Activated T-cell treated with anti-CD3 and anti-CD28 coated beads, Interleukin-2, amount 50 U/mL, for 1 hour (primary cell): ENCODE measurements around the gene GHDC.
"Not testable (repeated sequence)": the region's sequence is repeated elsewhere in the genome, so short reads cannot be mapped to it uniquely, and the experiment has no call there.

Experiments used
- DNase-seq: peaks from one replicate; pipeline ENCODE4 v3.0.0-alpha.2; 2020

Gene GHDC

DNA sequence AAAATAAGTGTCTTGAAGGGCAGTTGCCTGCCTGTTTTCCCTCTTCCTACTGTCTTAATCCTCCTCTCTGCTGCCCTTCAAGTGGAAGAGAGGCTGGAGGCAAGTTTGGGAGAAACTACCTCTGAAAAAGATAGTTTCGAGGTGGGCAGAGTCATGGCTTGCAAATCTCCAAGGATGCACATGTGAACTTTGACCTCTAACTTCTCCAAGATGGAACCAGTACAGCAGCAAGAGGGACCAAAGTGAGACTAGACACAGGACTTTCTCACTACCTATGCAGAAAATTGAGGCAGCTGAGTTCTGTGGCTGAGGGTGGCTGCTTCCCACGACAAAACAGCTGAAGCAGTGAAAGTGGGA, 12.5 kb downstream of the GHDC start:
- DNase-seq: no peak

- peak; percentile 91 for DNase-seq
These were observed 13.1 kb downstream of the GHDC start, which contains the start of gene KCNH4 for GRCh38 chr17:42180922-42181850. Gene KCNH4 (minus strand): TSS chr17:42181142. CDS start chr17:42180945, 197 bp downstream.

DNA sequence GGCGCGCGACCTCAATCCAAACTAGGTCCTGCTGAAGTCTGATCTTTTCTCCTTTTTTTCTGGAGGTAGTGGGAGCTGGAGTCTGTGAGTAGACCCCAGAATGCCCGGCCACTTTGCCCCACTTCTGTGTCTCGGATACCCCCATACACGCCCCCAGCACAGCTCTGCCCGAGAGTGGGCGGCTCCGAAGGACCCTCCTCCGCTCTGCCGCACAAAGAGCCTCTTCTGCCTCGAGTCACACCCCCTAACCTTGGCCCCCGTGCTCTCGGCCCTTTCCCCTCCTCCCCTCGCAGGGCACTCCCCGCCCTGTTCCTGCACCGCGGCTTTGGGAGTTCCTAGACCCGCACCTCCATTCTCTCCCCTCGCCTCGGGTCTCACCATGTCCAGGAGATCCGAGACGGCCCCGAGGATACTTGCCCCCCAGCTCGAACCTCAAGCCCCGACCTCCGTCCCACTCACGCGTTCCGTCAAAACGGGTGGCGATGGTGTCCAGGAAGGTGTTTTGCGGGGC, 13.8 kb downstream of the GHDC start:
- DNase-seq: no peak

DNA sequence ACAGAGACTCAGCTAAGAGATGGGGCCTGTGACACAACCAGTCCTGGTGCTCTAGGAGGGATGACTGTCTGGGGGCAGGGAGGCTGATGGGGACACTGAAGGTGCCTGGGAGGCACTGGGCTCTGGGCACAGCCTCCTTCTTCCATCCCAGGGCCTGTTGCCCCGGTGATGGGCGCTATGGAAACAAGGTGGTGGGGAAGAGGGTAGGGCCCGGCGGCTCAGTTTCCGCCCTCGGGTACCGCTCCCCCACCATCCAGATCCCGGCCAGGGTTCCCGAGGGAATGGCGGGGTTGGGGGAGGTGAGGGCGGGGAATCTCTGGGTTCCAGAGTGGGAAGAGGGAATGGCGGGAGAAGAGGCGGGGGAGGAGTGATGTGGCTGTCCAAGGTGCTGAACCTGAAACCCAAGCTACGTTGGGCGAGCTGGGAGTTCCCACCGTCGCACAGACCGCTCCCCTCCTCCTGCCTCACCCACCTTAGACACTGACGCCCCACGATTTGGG, 14.3 kb downstream of the GHDC start:
- peak; percentile 35 for DNase-seq

- no peak for DNase-seq
These were observed 15.0 kb downstream of the GHDC start for GRCh38 chr17:42179335-42179734.

DNA sequence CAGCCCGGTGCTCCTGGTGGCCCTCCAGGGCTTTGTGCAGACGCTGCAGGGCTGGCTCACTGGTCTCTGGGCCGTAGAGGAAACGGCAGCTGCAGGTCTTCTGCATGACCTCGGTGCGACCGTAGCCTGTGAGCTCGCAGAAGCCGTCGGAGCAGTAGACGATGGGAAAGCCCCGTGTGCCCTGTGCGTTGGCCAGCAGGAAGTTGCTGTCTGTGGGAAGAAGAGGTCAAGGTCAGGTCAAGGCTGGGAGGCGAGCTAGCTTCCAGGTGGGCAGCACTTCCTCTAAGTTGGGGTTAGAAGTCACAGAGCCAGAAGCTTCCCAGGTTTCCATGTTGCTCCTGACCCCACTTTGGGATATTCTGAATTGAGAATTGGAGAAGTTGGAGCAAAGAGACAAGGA, 15.5 kb downstream of the GHDC start:
- no peak for DNase-seq

GRCh38 chr17:42177684-42178083, 16.6 kb downstream of the GHDC start:
- DNase-seq: no peak

GRCh38 chr17:42174126-42174783, 20.0 kb downstream of the GHDC start:
- DNase-seq: no peak

DNA sequence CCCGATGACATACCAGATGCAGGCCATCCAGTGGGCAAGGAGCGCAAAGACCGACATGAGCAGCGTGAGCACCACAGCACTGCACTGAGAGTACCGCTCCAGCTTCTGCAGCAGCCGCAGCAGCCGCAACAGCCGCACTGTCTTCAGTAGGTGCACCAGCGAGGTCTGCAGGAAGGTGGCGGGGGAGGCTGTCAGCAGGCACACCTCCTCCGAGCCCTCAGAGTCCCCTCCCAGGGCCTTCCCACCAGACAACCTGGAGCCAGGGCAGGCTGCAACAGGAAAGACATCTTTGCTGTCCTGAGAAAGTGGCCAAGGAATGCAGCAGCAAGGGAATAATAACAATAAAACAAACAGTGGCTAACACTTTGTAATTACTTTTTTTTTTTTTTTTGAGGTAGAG, 22.5 kb downstream of the GHDC start:
- no peak for DNase-seq

GRCh38 chr17:42169351-42169750, 24.9 kb downstream of the GHDC start:
- no peak for DNase-seq

- DNase-seq: no peak
These were observed 26.5 kb downstream of the GHDC start for GRCh38 chr17:42167807-42168206.

GRCh38 chr17:42166196-42166763, 28.0 kb downstream of the GHDC start:
- DNase-seq: no peak

DNA sequence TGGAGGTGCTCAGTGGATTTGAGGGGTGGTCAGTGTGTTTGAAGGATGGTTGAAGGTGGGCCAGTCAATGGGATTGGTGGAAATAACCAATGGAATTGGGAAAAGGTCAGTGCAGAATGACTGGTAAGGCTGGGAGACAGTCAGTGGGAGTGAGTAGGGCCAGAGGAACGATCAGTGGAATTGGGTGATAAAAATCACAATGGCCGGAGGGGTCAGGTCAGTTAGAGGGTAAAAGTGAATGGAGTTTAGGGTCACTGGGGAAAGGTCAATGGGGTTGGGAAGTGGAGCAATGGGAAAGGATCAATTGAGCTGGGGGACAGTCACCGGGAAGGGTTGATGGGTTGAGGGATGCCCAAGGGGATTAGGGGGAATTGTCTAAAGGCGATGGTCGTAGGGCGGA, 28.5 kb downstream of the GHDC start:
- no peak for DNase-seq

DNA sequence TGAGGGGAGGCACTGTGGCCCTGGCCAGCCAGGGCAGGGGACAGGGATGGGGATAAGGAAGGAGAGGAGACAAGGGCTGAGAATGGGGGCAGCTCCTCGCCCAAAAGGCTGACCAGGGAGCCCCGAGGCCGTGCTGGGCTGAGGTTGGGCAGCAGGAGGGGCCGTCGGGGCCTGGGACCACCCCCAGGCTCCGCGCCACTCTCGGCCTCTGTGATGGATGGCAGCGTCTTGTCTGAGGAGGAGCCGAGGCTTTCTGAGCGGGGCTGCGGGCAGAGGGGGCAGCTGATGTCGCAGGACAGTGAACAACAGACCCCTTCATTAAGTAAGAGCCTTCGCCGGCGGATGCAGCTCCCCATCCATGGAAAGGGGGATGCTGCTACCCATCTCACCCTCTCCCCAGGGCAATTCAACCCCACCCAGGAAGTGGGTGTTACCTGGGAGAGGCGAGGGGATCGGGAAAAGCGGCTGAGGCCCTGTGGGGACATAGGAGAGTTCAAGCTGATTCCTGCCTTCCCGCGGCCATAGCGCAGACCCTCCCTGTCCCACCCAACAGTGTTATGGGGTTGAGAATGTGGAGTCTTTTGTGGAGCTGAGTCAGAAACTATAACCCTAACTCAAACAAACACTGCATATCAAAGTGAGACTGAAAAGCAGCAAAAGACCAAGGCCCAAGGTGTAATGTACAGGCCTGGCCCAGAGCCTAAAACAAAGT, 30.4 kb downstream of the GHDC start:
- no peak for DNase-seq

DNA sequence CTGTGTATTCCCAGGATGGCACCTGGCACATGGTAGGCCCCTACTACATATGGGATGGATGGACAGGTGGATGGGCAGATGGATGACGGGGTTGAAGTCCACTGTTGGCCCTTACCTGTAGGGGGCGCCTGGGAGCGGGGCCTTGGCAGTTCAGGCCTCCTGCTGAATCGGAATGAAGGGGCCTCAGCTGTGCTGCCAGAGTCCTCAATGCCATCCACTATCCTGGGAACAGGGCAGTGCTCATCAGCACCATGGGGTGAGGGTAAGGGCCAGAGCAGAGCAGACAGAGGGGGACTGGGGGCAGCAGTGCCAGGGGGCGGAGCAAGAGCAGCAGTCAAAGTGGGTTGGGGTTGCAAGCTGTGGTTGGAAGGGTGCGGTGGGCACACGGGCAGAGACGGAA, 31.2 kb downstream of the GHDC start:
- DNase-seq: peak; percentile 40

DNA sequence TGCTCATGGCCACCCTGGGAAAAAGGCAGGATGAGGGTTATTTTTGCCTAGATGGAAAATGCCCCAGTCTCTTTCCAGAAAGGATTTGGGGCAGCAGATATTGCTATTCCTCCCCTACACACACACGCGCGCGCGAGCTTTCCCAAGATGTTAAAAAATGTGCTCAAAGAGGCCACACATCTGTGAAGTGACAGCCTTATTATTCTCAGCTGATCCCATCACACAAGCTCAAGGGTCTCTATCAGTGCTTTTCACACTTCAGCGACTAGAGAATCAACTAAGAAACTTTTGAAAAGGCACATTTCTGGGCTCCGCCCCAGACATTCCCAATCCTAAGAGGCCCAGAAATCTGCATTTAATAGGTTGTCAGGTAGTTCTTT, 33.8 kb downstream of the GHDC start:
- DNase-seq: no peak

GRCh38 chr17:42159796-42160530, 34.3 kb downstream of the GHDC start:
- DNase-seq: no peak

DNA sequence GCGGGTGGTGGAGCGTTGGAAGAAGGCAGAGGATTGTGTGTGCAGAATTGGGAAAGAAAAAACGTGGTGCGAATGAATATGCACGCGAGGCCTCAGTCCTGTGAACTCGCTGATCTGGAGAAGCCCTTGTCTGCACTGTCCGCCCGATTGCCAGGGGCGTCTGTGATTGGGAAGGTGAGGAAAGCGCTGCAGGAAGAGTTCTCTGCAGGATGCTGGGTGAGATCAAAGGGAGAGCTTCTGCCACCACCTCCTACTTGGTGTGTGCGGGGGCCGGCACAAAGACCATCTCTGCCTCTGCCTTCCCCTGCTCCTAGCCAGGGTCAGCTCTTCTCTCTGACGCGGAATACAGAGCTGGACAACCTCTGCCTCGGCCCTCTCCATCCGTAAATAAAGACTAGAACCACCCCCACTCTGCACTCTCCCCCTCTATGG, 38.7 kb downstream of the GHDC start:
- no peak for DNase-seq

DNA sequence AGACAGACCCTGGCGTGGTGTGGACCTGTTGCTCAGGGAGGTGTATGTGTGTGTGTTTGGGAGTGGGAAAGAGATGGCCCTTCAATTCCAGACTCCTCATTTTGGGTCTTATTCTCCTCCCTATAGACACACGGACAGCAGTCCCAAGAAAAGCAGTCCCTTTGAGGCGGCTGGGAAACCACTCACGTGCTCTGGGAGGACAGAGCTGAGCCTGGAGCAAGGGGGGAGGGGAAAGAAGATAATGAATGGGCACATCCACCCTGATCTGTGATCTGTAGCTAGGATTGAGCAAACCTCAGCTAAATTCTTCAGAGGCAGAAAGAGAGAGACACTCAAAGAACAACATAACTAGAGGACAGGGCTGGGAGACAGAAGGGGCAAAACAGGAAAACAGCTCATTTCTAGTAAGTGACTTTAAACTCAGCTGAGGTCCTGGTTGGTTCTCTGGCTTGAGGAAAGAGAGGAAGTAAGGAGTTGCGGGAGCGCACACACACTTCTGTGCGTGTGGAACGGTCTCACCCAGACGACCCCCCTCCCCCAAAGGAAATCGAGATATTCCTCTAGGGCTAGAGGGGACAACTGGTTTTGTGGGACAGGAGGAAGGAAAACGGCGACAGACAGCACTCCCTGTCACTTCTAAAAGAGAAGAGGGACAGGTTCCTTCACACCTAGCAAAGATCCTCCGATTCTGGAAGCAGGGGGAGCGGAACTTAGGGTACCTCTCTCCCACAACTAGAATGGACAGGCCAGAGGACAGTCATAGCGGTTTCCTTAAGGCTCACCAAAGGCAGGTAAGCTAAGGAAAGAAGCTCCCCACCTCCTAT, 40.2 kb downstream of the GHDC start:
- no peak for DNase-seq

DNA sequence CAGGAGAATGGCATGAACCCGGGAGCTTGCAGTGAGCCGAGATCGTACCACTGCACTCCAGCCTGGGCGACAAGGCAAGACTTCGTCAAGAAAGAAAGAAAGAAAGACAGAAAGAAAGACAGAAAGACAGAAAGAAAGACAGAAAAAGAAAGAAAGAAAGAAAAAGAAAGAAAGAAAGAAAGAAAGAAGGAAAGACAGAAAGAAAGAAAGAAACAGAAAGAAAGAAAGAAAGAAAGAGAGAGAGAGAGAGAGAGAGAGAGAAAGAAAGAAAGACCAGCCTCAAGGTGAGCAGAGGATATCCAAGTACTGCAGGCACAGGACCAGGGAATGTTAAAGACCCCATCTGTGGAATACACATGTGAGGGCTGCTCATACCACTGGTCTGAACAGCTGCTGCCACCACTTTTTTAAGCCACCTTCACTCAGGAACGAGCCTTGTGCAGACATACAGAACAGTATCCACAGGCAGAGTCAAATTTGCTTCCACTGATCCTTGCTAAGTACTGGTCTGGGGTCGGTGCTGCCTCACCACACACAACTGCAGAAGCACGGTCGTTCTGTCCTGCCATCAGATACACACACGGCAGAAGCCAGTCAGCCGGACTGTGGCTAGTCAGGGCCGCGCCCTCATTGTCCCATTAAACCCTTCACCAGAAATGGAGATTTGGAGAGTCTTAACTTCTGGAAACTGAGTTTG, 47.2 kb downstream of the GHDC start:
- DNase-seq: no peak

- DNase-seq: not testable (repeated sequence)
These were observed 51.2 kb downstream of the GHDC start for GRCh38 chr17:42143138-42143537.
